Measurements from ENCODE around the gene MON1A. TPM values are rescaled to one million over a fixed set of nuclear protein-coding genes. Genes with fewer than 3 reads are reported as not detected.
A peak's percentile ranks its signal among the peaks of the same experiment; 100 is the strongest.
"Not testable (repeated sequence)": the region's sequence is repeated elsewhere in the genome, so short reads cannot be mapped to it uniquely, and the experiment has no call there.

MON1A gene
- total RNA-seq, 1 donor from 2014 or later, result 4.4 TPM

DNA sequence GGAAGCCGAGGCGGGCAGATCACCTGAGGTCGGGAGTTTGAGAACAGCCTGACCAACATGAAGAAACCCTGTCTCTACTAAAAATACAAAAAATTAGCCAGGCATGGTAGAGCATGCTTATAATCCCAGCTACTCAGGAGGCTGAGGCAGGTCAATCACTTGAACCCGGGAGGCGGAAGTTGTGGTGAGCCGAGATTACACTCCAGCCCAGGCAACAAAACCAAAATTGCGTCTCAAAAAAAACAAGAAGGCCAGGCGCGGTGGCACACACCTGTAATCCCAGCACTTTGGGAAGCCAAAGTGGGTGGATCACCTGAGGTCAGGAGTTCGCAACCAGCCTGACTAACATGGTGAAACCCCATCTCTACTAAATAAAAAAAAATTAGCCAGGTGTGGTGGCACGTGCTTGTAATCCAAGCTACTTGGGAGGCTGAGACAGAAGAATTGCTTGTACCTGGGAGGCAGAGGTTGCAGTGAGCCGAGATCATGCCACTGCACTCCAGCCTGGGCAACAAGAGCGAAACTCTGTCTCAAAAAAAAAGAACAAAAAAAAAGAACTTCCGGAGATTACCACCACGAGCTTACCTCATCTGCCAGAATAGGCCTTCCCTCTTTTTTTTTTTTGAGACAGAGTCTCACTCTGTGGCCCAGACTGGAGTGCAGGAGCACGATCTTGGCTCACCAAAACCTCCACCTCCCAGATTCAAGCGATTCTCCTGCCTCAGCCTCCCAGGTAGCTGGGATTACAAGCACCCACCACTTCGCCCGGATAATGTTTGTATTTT, 11.6 kb downstream of the MON1A start:
- not testable (repeated sequence) for DNase-seq

DNA sequence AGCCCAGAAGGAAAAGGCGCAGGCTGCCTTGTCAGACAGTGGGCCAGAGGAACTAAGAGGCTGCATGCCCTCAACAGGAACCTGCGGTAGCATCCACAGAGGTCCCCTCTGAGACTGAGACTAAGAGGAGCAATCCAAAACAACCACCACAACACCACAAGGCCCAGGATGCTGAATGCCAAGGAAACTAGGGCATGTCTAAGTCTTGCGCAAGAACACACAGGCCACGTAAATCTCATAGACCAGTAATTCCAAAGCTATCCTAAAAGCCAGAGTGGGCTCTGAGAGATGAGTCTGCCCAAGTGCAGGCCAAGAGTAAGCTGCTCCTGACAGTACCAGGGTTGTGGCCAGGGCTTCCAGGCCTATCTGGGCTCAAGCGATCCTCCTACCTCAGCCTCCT, 12.9 kb downstream of the MON1A start:
- no peak for DNase-seq

DNA sequence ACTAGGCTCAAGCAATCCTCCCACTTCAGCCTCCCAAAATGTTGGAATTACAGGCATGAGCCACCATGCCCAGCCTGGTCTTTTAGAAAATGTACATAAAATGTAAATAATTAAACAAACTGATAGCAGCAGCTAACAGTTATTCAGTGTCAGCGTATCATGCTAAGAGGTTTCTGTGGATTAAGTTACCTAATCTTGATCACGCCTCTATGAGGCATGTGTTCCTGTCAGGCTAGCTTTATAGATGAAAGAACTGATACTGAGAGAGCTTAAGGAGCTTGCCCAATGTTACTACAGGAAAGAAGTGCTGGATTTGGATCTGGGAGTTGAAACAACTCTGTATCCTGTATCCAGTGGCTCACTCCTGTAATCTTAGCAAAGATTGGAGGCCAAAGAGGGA, 14.7 kb downstream of the MON1A start:
- no peak for DNase-seq

DNA sequence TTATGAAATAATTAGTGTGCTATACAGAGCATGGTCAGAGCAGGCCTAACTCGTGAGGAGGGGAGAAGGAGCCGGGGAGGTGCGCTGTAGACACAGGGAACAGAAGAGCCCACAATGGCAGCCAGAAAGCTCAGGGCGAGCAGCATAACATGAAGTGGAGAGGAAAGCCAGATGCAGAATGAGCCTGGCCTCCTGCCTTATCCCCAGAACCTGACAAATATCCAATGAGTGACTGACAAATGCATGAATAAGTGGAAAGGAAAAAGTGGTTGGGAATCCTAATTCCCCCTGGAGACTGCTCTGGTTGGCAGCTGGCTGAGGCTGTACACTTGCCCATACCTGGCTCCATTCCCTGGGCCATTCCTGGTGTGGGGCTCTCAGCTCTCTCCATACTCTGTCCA, 16.7 kb downstream of the MON1A start:
- peak; percentile 12 for DNase-seq

DNA sequence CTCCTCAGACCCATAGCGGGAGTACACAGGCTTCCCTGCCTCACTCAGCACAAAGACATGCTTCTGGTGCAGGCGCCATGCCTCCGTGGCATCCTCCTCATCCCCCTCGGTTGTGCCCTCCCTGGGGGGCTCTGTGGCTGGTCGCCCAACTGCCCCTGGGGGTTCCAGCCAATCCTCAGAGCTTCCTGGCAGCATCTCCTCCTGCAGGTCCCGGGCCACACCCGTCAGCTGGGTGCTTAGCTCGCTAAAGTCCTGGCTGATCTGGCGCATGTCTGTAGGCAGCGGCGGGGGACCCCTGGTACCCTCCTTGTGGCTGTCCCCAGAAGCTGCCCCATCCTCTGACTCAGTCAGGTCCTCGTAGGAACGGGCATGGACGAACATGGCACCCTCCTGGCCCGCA, 18.0 kb downstream of the MON1A start:
- no peak for DNase-seq

DNA sequence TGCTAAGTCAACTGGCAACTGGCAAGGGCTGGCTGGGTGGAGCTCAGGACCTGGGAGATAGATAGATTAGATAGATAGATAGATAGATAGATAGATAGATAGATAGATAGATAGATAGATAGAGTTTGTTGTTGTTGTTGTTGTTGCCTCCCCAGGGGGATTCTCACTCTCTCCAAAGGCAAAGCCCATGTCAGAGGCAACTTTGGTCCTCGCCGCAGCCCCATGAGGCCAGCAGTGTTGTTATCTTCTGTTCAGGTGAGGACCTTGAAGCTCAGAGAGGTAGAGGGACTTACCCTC, 18.5 kb downstream of the MON1A start:
- DNase-seq, result no peak

DNA sequence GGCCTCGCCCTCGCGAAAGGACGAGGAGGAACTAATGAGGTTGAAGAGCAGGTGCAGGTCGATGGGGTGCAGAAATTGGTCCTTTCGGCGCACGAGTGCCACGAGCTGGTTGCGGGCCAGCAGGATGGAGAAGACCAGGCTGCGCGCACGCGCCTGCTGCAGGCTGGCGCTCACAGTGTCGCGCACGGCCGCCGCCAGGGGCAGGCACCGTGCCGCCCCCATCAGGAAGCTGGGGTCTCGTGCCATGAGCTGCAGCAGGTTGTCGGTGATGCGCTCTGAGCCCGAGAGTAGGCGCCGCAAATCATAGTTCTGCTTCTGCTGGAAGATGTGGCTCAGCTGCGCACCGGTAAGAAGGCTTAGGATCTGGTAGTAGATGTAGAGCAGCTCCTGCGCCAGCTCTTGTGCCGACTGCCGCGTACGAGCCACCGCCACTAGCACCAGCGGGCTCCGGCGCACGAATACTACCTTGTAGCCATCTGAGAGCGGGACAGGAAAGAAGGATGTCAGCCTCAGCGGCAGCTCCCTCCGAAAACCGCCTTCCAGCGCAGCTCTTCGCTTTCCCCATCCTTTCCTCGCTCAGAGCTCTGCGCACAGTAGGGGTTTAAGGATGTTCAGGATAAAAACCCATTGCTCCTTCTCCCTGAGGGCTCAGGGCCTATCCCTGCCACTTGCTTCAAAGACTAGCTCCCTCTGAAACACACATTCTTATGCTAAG, 19.0 kb downstream of the MON1A start:
- DNase-seq, result no peak

DNA sequence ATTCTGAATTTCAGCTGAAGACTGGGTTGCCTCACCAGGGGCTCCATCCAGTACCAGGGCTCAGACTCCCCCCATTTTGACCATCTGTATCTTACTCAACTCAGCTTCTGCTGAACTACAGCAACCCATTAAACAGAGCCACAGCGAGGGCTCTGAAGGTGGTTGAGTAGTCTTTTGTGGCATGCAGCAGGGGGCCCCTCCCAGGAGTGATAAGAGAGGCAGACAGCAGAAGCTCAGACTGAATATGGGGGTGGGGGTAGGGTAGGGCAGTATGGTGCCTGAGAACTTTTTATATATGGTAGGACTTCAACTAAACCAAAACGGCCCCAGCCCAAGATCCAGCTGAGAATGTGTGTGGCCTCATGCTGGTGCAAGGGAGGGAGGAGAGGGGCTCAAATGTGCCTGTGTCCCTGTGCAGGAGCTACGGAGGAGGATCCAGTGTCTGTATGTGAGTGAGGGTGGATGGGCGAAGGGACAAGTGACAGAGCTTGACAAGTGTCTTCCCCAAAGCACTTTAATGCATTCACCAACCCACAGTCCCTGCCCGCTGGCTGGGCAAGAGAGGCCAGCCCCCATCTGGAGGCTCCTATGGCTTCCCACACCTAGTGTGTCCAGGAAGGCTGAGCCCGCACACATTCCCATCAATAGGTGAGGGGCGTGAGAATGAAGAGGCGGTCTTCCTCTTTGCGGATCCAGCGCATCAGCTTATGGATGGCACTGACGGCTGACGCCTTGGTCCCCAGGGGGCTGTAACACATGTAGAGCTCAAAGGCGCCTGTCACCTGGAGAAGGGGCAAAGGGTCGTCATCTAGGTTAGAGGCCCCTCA, 21.0 kb downstream of the MON1A start:
- no peak for DNase-seq

DNA sequence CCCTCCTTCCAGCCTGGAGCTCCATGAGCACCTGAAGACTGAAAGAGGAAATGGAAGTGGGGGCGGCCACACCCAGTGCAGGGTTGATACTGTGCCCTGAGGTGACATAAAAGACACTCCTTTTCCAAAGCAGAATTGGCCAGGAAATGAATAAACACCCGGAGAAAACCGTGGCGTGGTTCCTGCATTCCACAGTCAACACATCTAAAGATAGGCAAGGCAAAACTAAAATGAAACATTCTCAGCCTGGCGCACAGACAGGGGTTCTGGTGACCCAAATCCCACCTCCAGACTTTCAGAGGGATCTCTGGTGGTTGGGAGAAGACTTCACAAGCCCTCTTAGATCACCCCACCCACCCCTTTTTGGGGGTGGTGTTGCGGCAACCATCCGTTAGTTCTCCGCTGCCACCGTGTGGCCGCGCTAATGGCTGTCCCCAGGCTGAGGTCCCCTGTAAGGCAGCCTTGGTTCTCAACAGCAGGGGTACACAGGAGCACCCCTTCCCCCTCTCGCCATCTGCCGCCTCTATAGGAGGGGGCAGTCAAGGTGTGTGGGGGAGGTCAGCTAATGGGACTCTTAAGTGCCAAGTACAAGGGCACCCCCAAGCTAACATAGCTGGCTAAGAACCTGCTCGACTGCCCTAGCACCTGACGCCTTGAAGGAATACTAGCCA, 23.4 kb downstream of the MON1A start:
- peak; percentile 63 for DNase-seq

DNA sequence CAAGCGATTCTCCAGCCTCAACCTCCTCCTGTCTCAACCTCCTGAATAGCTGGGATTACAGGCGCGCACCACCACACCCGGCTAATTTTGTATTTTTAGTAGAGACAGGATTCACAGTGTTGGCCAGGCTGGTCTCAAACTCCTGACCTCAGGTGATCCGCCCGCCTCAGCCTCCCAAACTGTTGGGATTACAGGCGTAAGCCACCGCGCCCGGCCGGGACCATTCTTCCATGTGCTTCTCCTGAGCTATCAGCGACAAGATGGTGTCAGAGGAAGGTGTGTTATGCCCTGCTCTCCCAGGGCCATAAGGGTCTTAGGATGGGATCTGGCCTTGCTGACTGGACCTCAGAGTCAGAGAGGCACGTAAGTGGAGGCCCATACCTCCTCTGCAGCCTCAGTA, 25.2 kb downstream of the MON1A start:
- DNase-seq, result not testable (repeated sequence)

DNA sequence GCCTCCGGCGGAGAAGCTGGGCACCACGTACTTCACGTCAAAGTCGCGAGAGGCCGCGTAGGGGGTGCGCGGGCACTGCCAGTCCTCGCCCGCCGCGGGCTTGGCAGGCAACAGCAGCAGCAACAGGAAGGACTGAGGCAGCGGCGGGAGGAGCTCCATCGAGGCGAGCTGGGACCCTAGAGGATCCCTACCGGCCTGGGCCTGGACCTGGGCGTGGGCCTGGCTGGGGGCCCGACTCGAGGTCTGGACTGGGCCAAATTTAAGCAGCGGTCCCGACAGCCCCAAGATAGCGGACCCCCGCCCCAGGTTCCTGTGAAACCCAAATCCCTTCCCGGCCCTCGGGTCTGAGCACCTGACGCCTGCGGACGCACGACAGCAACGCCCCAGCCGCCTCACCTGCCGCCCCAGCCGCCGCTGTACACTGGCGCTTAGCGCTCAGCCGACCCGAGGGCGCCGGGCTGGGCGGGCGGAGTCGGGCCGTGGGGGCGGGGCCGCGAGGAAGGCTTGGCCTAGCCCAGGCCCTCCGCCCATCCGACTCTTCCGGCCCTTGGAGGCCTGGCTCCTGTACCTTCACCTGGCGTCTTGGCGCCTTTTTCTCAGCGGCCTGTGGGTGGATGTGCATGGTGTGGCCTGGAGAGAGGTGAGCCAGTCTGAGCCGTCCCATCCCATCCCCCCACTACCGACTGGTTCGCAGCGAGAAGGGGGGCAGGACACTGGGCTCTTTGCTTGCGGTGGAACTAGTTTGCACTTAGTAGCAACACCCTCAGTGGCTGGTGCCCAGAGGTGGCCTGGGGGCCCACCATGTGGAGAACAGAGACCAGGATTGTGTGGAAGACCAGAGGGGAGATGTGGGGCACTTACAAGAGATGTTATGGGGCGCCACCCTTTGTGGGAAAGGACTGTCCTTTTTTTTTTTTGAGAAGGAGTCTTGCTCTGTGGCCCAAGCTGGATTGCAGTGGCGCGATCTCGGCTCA, 25.9 kb downstream of the MON1A start, which contains the start of gene MST1R:
Gene MST1R, minus strand, starts transcription at position 423 of the 974 bp plus-strand sequence. Its CDS starts 264 bp downstream, at position 159.
- DNase-seq, result peak; percentile 68

DNA sequence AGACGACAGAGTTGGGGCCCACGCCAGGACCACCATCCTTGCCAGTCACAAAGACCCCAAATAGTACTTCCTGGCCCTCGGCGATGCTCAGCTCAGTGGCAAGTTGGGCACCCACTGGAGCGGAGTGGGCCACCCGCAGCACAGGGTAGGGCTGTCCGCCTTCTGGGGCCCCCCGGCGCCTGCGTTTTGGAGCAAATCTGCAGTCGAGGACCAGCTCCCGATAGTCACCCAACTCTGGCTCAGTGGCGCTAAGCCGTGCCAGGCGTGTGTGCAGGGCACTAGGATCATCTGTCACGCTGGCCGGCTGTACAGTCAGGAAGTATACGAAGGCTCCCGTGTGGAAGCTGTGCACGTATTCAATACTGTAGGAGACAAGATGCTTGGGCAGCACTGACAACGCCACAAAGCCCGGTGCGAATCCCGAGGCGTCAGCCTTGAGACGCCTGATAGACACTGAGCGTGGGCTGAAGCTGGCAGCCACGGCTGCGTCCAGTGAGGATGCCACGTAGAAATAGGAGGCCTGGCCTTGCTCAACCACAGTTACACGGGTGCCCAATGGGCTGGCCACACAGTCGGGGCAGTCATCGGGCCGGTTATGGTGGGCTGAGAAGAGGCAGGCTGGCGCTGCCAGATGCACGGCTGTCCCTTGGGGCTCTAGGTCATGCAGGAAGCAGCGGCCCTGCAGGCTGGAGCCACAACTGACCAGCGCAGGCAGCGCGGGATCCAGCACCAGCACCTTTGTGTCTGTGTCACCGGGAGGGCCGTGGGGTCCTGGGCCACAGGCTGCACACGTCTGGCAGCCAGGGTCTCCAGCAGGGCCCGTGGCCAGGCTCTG, 26.9 kb downstream of the MON1A start:
- DNase-seq, result no peak

DNA sequence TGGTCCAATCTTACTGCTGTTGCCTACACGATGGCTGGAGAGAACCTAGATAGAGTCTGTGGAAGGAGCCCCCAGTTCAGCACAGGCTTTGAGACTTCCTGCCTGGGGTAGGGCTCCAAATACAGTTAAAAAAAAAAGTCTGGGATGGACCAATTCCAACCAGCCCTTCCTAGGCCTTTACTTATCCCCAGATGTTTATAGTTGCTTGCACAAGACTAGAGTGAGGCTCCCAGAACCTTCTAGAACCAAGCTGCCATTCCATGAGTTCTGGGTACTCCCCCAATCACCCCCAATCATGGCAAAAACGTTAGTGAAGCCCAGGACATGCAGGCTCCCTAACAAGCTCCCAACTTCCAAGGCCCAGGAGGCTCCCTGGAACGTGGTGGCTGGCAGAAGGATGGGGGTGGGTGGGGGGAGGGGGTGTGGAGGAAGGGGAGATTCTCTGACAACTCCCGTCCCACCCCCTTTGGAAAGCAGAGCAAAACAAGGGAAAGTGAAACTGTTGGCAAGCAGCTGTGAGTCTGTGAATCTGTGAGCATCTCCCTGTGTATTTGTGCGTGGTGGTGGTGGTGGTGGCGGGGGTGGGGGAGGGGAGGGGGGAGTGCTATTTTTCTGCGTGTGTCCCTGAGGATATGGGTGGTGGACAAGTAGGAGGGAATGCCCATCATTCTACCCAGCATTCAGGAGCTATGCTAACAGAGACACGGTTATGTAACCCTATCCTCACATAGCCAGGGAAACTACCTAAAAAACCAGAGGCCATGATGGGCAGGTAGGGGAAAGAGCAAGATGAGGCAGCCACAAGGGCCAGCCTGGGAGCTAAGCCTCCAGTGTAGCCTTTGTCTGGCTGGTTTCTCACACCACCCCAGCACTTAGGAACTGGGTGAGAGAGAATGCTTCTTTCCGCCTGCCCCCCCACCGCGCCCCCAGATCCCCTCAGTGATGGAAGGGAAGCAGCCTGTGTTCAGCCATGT, 28.0 kb downstream of the MON1A start:
- DNase-seq, result peak; percentile 32

DNA sequence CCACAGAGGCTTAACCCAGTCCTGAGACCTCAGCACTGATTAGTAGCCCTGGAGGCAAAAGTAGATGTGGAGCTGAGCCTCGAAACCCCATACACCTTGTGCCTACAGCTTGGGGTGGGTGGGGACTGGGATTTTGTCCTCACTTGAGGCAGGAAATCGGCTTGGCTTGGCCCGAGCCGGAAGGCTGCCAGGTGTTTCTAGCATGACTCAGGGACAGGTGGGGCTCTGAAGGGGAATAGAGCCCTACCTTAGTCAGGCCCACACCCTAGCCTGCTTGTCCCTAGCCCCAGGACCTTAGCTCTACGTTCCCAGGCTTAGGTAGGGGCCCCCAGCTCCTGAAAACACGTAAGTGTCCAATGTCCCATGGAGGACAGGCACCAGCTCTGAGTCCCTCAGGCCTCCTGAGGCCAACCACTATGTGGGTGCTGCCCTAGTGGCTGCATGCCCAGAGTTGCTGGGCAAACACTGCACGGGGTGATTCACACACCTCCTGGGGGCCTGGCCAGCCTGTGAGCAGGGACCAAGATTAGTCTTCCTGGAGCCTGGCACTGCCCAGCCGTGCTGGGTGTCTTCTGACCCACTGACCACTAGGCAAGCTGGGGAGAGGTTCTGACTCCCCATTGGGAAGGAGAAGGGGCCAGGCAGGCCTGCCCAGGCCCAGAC, 29.0 kb downstream of the MON1A start:
- DNase-seq, result peak; percentile 11

DNA sequence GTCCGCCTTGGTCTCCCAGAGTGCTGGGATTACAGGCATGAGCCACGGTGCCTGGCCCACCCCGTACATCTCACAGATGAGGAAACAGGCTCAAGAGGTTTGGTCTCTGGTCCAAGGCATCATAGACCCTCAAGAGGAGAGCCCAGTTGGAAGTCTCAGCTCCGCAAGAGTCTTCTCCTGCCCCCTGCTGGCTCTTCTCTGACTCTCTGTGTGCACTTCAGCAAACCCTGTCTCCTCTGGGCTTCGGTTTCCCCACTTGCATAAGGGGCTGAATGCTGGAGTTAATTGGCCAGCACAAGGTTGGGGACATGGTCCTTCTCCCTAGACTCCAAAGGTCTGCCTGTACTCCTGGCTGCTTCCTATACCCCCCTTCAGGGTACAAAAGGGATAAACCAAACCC, 29.8 kb downstream of the MON1A start:
- peak; percentile 29 for DNase-seq

DNA sequence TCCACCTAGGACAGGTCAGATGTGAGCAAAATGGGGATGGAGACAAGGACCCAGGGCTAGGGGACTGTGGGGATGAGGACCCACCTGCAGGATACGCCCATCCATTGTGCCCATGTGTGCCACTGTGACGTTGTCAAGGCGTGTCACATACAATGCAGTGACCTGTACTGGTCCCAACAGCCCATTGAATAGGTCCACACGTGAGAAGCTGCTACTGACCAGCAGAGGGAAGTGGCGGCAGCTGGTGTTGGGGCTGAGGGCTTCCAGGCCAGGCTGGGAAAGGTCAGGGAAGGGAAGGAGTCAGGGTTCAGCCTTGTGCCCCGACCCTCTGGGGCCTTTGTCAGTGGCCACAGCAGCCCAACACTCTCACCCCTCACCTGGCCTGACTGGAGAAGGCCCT, 30.6 kb downstream of the MON1A start:
- no peak for DNase-seq

DNA sequence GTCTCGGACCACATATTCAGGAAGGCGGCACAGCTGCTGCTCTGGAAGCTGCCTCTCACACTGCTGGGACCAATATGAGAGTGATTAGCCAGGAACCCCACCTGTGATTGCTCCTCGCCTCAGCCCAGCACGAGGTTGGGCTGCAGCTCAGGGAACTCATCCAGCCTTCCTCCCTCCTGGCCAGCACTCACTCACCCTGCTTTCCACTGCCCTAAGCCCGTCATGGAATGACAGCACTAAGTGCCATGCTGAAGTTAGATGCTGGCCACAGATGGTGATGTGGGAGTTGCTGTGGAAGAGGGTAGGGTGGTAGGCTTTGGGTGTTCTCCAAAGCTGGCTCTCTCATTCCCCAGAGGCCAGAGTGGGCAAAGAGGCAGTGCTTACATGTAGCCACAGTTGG, 33.3 kb downstream of the MON1A start:
- DNase-seq, result no peak

DNA sequence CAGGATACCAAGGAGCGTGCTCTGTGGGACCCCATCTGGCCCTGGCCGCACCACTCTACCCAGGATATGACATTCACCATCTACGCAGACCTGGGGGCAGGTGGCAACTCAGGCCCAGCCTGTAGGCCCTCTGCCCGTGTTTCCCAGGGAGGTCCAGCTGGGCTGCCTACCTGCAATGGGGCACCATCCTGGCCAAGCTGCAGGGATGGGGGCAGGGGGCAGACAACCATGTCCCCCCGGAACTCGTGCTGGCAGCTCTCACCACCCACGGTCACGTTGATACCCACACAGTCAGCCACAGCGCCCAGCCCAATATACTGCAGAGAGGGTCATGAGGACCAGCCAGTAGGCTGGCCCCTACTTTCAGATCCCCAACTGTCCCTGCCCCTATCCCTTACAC, 33.8 kb downstream of the MON1A start:
- no peak for DNase-seq
